H9 (cell line): Measurements from ENCODE around the gene IDH1. TPM values are rescaled to one million over a fixed set of nuclear protein-coding genes. Genes with fewer than 3 reads are reported as not detected.

Experiments used
- DNase-seq: peaks from one replicate; pipeline ENCODE4 v3.0.0-alpha.2; 2017
- H2AFZ ChIP-seq: one replicate; pipeline ENCODE4 v1.6.1; 2013; ENCODE audit warnings: mild to moderate bottlenecking, low read length, control low read depth, moderate library complexity
- H2AK5ac ChIP-seq: 2 replicates; pipeline ENCODE4 v1.6.1; 2013; ENCODE audit warnings: low read length, control low read depth, mixed read lengths; ENCODE audit not compliant: insufficient read length
- H2BK120ac ChIP-seq: one replicate; pipeline ENCODE4 v1.6.1; 2013; ENCODE audit warnings: low read depth, mild to moderate bottlenecking, low read length, control low read depth, inconsistent platforms; ENCODE audit not compliant: poor library complexity, severe bottlenecking
- H2BK12ac ChIP-seq: 2 replicates; pipeline ENCODE4 v1.6.1; 2013; ENCODE audit warnings: low read length, control low read depth, mixed read lengths, low read depth; ENCODE audit not compliant: insufficient read length
- H2BK15ac ChIP-seq: 2 replicates; pipeline ENCODE4 v1.6.1; 2013; ENCODE audit warnings: low read depth, low read length, control low read depth
- H2BK20ac ChIP-seq: one replicate; pipeline ENCODE4 v1.6.1; 2013; ENCODE audit warnings: low read depth, mild to moderate bottlenecking, low read length, control low read depth, inconsistent platforms; ENCODE audit not compliant: poor library complexity, severe bottlenecking
- H2BK5ac ChIP-seq: 2 replicates; pipeline ENCODE4 v1.6.1; 2013; ENCODE audit warnings: low read length, control low read depth, mixed read lengths; ENCODE audit not compliant: insufficient read length
- H3K14ac ChIP-seq: 2 replicates; pipeline ENCODE4 v1.6.1; 2013; ENCODE audit warnings: low read length, control low read depth; ENCODE audit not compliant: insufficient read depth
- H3K18ac ChIP-seq: 2 replicates; pipeline ENCODE4 v1.6.1; 2013; ENCODE audit warnings: low read depth, mild to moderate bottlenecking, mixed read lengths, low read length, control low read depth; ENCODE audit not compliant: insufficient read length
- H3K23ac ChIP-seq: 2 replicates; pipeline ENCODE4 v1.6.1; 2013; ENCODE audit warnings: low read length, control low read depth, mixed read lengths, low read depth; ENCODE audit not compliant: insufficient read length
- H3K23me2 ChIP-seq: 2 replicates; pipeline ENCODE4 v1.6.1; 2013; ENCODE audit warnings: low read depth, mild to moderate bottlenecking, mixed read lengths, low read length, control low read depth; ENCODE audit not compliant: insufficient read length, poor library complexity, severe bottlenecking
- H3K27ac ChIP-seq: 2 replicates; pipeline ENCODE4 v1.5.1; 2013; ENCODE audit warnings: low read length, control low read depth, mixed read lengths, low read depth; ENCODE audit not compliant: insufficient read length
- H3K27me3 ChIP-seq: 2 replicates; pipeline ENCODE4 v1.6.1; 2013; ENCODE audit warnings: low read length, control low read depth, inconsistent platforms; ENCODE audit not compliant: insufficient read depth
- H3K4ac ChIP-seq: 2 replicates; pipeline ENCODE4 v1.6.1; 2013; ENCODE audit warnings: low read depth, mild to moderate bottlenecking, control low read depth, inconsistent platforms, low read length, moderate library complexity
- H3K4me1 ChIP-seq: 2 replicates; pipeline ENCODE4 v1.6.1; 2013; ENCODE audit warnings: low read length, control low read depth, inconsistent platforms; ENCODE audit not compliant: insufficient read depth
- H3K4me2 ChIP-seq: 2 replicates; pipeline ENCODE4 v1.6.1; 2013; ENCODE audit warnings: low read length, control low read depth, mixed read lengths; ENCODE audit not compliant: insufficient read length, insufficient read depth
- H3K56ac ChIP-seq: 2 replicates; pipeline ENCODE4 v1.6.1; 2013; ENCODE audit warnings: low read depth, mild to moderate bottlenecking, mixed read lengths, low read length, control low read depth; ENCODE audit not compliant: insufficient read length
- H3K79me1 ChIP-seq: 2 replicates; pipeline ENCODE4 v1.6.1; 2013; ENCODE audit warnings: low read depth, mild to moderate bottlenecking, moderate library complexity, low read length, control low read depth, inconsistent platforms; ENCODE audit not compliant: insufficient read depth, poor library complexity, severe bottlenecking
- H3K79me2 ChIP-seq: 2 replicates; pipeline ENCODE4 v1.6.1; 2013; ENCODE audit warnings: low read length, control low read depth, inconsistent platforms; ENCODE audit not compliant: insufficient read depth
- H3K9ac ChIP-seq: 2 replicates; pipeline ENCODE4 v1.6.1; 2013; ENCODE audit warnings: low read length, control low read depth, mixed read lengths; ENCODE audit not compliant: insufficient read length; ENCODE audit errors: extremely low read depth
- H3K9me3 ChIP-seq: one replicate; pipeline ENCODE4 v1.6.1; 2013; ENCODE audit warnings: low read depth, low read length, inconsistent platforms; ENCODE audit not compliant: control insufficient read depth
- H3T11ph ChIP-seq: one replicate; pipeline ENCODE4 v1.6.1; 2013; ENCODE audit warnings: mild to moderate bottlenecking, low read length, control low read depth, inconsistent platforms
- H4K20me1 ChIP-seq: one replicate; pipeline ENCODE4 v1.6.1; 2013; ENCODE audit not compliant: control insufficient read depth, insufficient read length, insufficient read depth
- H4K5ac ChIP-seq: 2 replicates; pipeline ENCODE4 v1.6.1; 2013; ENCODE audit warnings: low read depth, mild to moderate bottlenecking, mixed read lengths, low read length, control low read depth; ENCODE audit not compliant: insufficient read length
- H4K8ac ChIP-seq: replicated peaks from 2 replicates; pipeline ENCODE4 v1.6.1; 2013; ENCODE audit warnings: low read length, control low read depth, mixed read lengths, low read depth; ENCODE audit not compliant: insufficient read length
- H4K91ac ChIP-seq: 2 replicates; pipeline ENCODE4 v1.6.1; 2013; ENCODE audit warnings: low read depth, mild to moderate bottlenecking, moderate library complexity, mixed read lengths, low read length, control low read depth; ENCODE audit not compliant: insufficient read length
- H3K27ac Mint-ChIP-seq, 3 experiments: 2 replicates in 2 of 3; 3 replicates in 1 of 3; pipeline ENCODE4 v1.8.0; 2020 to 2021; ENCODE audit warnings: mixed read lengths in 3 of 3, mild to moderate bottlenecking in 1 of 3, moderate library complexity in 1 of 3
- H3K27me3 Mint-ChIP-seq: 2 replicates; pipeline ENCODE4 v1.8.0; 2021; ENCODE audit warnings: low read depth, mild to moderate bottlenecking, moderate library complexity, mixed read lengths
- H3K36me3 Mint-ChIP-seq, 3 experiments: 2 replicates in 2 of 3; 3 replicates in 1 of 3; pipeline ENCODE4 v1.8.0; 2020 to 2021; ENCODE audit warnings: low read depth in 3 of 3, mixed read lengths in 3 of 3; ENCODE audit not compliant: insufficient read depth in 1 of 3
- H3K4me1 Mint-ChIP-seq, 2 experiments: 2 replicates each; pipeline ENCODE4 v1.8.0; 2020; ENCODE audit warnings: mixed read lengths in 2 of 2
- H3K4me3 Mint-ChIP-seq, 2 experiments: 2 replicates in 1 of 2; 3 replicates in 1 of 2; pipeline ENCODE4 v1.8.0; 2020 to 2021; ENCODE audit warnings: mild to moderate bottlenecking in 2 of 2, mixed read lengths in 2 of 2, moderate library complexity in 1 of 2
- H3K9me3 Mint-ChIP-seq, 2 experiments: 2 replicates in 1 of 2; 3 replicates in 1 of 2; pipeline ENCODE4 v1.8.0; 2020; ENCODE audit warnings: mild to moderate bottlenecking in 2 of 2, mixed read lengths in 2 of 2, moderate library complexity in 1 of 2
- CTCF ChIP-seq: fragments of 200-600 bp; sonication (generic); conservative IDR thresholded peaks from 3 replicates; pipeline ENCODE4 v1.8.0; 2021; ENCODE audit warnings: antibody characterized with exemption, mild to moderate bottlenecking
- WGBS: extraction: QIAGEN DNeasy Blood & Tissue Kit; methylation state at CpG from one replicate; pipeline ENCODE4 v1.1.7; 2013; ENCODE audit warnings: missing lambda C conversion rate, low lambda C conversion rate, mixed read lengths; ENCODE audit not compliant: insufficient read length; ENCODE audit errors: extremely low coverage; 5-methylcytosine and 5-hydroxymethylcytosine counted together
- total RNA-seq: library from RNA; stranded (reverse); gene quantifications from 2 replicates; pipeline ENCODE4 v1.2.1, GENCODE V29; 2021

IDH1 gene
- total RNA-seq, 1 experiment from 2014 or later: 234 TPM

GRCh38 chr2:208204166-208204565, 50.7 kb downstream of the IDH1 start:
- H4K8ac ChIP-seq: no peak overlapping the region
- H3K4me3 Mint-ChIP-seq: no peak overlapping the region
- no peak overlapping the region for H3K4ac ChIP-seq
- no peaks in the 10 kb centered on the region for H3K79me2 ChIP-seq
- H3K9ac ChIP-seq: no peak overlapping the region
- peaks cover 6% of the 10 kb centered on the region in 2 experiments for H3K4me1 Mint-ChIP-seq
- H2AK5ac ChIP-seq: no peak overlapping the region
- no peak for TF ChIP-seq CTCF
- H3K9me3 ChIP-seq: no peaks in the 10 kb centered on the region
- no peaks in the 10 kb centered on the region for H3K4me1 ChIP-seq
- no peak overlapping the region for H2BK15ac ChIP-seq
- no peak overlapping the region for H2BK5ac ChIP-seq
- H3K18ac ChIP-seq: no peak overlapping the region
- H3K79me1 ChIP-seq: no peaks in the 10 kb centered on the region
- no peaks in the 10 kb centered on the region for H3K27me3 ChIP-seq
- H3K14ac ChIP-seq: no peak overlapping the region
- no peak overlapping the region for H2BK20ac ChIP-seq
- no peak overlapping the region for H3K27ac Mint-ChIP-seq
- no peaks in the 10 kb centered on the region for H3K9me3 Mint-ChIP-seq
- no peaks in the 10 kb centered on the region for H3K23me2 ChIP-seq
- H2BK12ac ChIP-seq: no peak overlapping the region
- H4K5ac ChIP-seq: no peak overlapping the region
- H3K4me2 ChIP-seq: no peak overlapping the region
- H2BK120ac ChIP-seq: no peak overlapping the region
- no CpG with 5 or more reads among the region's 5 CpGs for WGBS
- H3K27ac ChIP-seq: no peak overlapping the region
- no peak overlapping the region for H4K91ac ChIP-seq
- no peaks in the 10 kb centered on the region for H3K36me3 Mint-ChIP-seq
- no peak for DNase-seq
- no peaks in the 10 kb centered on the region for H4K20me1 ChIP-seq
- H2AFZ ChIP-seq: no peak overlapping the region
- H3T11ph ChIP-seq: no peak overlapping the region
- no peak overlapping the region for H3K56ac ChIP-seq
- H3K23ac ChIP-seq: no peak overlapping the region
- H3K27me3 Mint-ChIP-seq: no peaks in the 10 kb centered on the region
